Pulmonary artery endothelial cell (primary cell): ENCODE data around the gene CLCA4. TPM values are rescaled to one million over a fixed set of nuclear protein-coding genes. Genes with fewer than 3 reads are reported as not detected.
"Not testable (repeated sequence)": the region's sequence is repeated elsewhere in the genome, so short reads cannot be mapped to it uniquely, and the experiment has no call there.

Experiments used
- DNase-seq: peaks from one replicate; pipeline ENCODE4 v3.0.0-alpha.2; 2011; ENCODE audit warnings: low read depth, low spot score
- total RNA-seq: library from RNA; depleted of rRNA; stranded (reverse); fragments of >200 nt; gene quantifications from 2 replicates; pipeline ENCODE4 v1.2.3, GENCODE V29; 2014

CLCA4 gene
- total RNA-seq, 1 donor from 2014 or later = under 0.01 TPM

DNA sequence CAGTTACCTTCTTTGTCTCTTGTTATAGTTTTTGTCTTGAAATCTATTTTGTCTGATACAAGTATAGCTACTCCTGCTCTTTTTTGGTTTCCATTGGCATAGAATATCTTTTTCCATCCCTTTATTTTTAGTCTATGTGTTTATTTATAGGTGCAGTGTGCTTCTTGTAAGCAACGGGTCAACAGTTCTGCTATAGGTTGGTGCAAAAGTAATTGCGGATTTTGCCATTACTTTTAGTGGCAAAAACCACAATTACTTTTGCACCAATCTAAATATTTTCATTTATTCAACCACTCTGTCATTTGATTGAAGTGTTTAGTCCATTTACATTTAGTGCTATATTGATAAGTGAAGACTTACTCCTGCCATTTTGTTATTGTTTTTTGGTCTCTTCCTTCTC lies 59.2 kb downstream of the CLCA4 start:
- DNase-seq = not testable (repeated sequence)

DNA sequence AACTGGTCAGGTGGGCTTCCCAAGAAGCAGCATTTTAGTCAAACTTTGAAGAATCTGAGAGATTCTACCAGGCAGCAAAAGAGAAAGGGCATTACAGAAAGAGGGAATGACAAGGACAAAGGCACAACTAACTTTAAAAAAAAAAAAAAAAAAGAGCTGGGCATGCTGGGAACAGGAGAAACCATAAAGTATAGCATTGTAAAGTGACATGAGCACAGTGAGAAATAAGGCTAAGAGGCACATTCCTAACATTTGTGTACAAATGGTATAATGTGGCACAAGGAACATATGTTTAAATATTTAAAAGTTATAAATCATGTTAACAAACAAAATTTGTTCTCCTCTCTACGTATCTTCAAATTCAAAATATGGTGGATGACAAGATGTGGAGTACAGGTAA lies 69.6 kb downstream of the CLCA4 start:
- no peak for DNase-seq

DNA sequence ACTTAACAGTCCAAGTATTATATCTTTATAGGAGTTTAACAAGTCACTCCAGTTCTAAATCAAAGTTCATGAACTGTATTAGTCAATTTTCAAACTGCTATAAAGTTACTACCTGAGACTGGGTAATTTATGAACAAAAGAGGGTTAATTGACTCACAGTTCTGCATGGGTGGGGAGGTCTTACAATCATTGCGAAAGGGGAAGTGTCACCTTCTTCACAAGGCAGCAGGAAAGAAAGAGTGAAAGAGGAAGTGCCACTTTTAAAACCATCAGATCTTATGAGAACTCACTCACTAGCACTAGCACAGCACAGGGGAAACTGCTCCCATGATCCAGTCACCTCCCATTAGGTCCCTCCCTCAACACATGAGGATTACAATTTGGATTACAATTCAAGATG lies 70.0 kb downstream of the CLCA4 start:
- no peak for DNase-seq

DNA sequence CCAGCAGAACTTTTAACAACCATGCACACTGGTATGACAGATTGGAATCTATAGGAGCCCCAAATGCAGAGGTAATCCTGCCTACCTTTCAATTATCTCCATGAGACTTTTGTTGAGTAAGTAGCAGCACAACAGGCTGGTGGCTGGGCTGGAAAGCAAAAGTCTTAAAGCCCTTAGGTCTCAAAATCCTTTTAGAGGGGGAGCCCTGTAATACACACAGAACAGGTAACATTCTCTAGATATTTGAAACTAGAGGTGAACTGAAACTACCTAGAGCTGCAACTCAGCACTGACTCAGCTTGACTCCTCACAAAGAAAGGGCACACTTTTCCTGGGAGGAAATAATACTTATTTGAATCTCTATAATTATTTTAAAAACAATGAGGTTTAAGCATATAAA lies 71.5 kb downstream of the CLCA4 start:
- no peak for DNase-seq

DNA sequence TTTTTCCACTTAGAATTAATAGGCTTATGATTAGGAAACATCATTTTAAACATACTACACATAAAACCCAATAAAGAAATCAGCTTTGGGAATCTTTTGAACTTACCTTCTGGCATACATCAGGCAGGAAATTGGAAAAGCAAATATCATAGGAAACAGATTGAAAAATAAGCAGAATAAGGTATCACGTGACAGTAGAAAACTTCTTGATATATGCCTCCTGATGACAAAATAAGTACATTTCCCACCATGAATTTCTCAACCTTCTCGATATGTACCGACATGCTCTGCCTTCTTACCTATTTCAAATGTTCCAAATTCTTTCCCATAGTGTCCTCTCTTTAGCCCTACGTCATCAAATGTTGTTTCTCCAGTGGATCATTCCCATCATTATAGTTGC lies 72.4 kb downstream of the CLCA4 start:
- no peak for DNase-seq

DNA sequence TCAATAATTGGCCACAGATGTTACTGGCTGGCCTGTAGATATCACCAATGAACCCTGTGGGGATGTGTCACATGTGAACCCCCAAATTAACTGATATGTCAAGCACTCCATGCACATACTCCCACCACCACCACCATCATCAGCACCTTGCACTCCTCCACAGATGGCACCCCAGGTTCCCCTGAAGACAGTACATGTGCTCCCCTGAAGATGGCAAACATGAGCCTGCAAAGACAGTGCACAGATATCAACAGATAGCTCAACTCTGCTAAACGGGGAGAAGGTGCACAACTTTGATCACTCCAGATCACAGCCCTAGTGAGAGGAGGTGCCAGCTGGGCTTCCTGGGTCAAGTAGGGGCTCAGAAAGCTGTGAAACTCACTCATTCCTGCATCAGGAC lies 74.4 kb downstream of the CLCA4 start:
- no peak for DNase-seq

Other genes starting within 250 kb of the CLCA4 start
- gene ODF2L, start 150.8 kb upstream of the CLCA4 start, total RNA-seq = 28.6 and 48.1 TPM in 2 replicates
- 0.04 and 0.33 TPM in 2 replicates for gene CLCA2, start 122.9 kb upstream of the CLCA4 start, total RNA-seq
- gene CLCA1, start 78.2 kb upstream of the CLCA4 start, total RNA-seq = not detected in 2 replicates
- 53.3 and 69.8 TPM in 2 replicates for gene SH3GLB1, start 157.5 kb downstream of the CLCA4 start, total RNA-seq